Skin of body (tissue), 2 donors: Measurements from ENCODE around the gene TMOD4. TPM values are rescaled to one million over a fixed set of nuclear protein-coding genes. Genes with fewer than 3 reads are reported as not detected.
A peak's percentile ranks its signal among the peaks of the same experiment; 100 is the strongest.

Experiments
- DNase-seq: peaks from one replicate; lab custom pipeline; 2025; lab: John Stamatoyannopoulos, UW
- total RNA-seq: library from RNA; depleted of rRNA; stranded (reverse); fragments of >200 nt; gene quantifications from one replicate; pipeline ENCODE4 v1.2.3, GENCODE V29; 2014

TMOD4 gene
- total RNA-seq, 1 donor from 2014 or later = 8.0 TPM

DNA sequence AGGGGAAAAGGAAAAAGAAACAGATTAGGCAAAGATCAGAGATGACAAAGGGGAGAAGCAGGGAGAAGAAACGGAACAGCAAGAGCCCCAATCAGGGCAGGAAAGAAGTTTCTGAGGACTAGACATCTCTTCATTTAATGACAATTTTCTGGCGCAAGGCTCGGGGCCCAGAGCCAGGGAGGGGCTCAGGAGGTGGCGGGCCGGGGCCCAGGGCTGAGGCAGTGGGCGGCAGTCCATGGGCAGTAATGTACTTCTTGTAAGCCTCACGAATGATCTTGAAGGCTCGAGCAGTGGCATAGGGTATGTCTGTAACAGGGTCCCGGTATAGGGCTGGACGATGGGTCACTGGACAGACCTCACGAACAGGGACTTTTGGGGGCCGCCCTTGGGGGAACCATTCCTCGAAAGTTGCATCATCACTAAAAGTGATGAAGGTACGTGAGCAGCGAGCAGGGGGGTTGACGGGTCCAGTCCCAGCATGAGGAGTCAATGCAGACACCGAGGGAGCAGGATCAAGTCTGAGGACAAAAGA lies 799 bp upstream of the TMOD4 start:
- no peak for DNase-seq

DNA sequence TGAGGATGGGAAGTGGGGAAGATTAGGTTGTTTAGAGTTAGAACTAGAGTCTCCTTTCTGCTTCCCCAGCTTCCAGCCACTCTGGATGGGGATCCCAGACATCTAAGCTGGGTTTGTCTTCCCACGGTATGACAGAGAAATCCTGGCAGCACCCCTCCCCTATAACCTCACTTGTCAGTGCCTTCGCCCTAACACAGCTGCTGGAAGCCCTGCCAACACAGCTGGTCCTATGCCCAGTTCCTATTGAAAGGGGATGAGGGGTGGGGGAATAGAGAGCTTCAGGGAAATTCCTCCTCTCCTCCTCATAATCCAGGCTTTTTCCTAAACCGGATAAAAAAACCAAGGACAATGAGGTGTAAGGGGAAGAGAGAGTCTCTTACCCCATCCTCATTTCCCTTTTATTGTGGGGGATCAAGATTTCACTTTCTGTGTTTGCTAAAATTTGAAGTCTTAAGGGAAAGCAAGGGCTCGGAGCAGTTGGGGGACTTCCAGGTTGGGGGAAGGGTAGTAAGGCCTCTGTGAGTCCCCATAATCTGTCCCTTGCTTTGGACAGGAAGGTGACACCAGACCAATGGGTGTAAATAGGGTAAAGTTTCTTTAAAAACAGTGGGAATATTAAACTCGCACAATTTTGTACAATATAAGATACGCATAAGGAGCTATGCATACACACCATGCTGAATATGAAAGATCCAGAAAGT lies 590 bp downstream of the TMOD4 start:
- no peak for DNase-seq

DNA sequence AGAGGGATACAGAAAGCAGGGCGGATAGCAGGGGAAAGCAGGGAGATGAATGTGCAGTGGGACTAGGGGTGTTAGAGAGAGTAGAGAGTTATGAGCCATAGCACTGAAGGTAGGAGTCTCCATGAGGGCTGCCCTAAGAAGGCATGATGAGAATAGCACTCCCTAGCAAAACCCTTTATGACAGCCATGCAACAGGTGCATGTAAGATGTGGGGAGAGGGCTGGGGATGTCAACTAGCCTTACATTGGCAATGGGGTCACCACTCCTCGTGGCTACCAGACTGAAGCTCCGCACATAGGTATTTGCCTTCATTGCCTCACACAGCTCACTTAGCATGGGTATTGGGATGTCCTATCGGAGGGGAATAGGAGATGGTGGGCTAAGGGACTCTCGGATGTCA lies 4.6 kb downstream of the TMOD4 start:
- no peak for DNase-seq

DNA sequence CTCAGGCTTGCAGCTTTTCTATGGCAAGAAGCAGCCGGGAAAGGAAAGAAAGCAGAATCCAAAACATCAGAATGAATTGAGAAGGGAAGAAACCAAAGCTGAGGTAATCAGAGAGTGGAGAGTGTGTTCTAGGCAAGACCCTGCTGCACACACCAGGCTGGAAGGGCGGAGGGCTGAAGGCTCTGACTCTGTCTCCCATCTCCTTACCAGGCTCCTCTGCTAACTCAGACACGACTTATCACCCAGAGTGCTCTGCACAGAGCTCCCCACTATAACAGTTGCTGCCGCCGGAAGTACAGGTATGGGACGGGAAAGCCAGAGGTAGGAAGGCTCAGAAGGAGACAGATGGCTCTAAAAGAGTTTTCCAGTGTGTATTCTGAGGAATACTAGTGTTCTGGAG lies 8.7 kb downstream of the TMOD4 start:
- no peak for DNase-seq

DNA sequence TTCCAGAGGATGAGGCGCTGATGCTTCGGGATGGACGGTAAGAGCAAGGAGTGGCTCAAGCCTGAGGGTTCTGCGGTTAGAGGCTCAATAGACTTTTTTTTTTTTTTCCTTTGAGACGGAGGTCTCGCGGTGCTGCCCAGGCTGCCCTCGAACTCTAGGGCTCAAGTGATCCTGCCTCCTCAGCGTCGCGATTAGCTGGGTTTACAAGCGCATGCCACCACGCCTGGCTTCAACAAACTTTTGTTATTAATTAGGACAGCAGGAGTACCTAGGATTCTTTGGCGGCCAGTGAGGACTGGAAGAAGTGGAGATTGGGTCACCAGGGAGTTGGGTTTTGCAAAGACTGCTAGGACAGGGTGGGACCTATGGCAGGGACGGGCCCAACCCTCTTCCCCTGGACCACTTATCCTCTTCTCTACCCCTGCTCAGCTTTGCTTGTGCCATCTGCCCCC lies 9.2 kb downstream of the TMOD4 start:
- DNase-seq = no peak

DNA sequence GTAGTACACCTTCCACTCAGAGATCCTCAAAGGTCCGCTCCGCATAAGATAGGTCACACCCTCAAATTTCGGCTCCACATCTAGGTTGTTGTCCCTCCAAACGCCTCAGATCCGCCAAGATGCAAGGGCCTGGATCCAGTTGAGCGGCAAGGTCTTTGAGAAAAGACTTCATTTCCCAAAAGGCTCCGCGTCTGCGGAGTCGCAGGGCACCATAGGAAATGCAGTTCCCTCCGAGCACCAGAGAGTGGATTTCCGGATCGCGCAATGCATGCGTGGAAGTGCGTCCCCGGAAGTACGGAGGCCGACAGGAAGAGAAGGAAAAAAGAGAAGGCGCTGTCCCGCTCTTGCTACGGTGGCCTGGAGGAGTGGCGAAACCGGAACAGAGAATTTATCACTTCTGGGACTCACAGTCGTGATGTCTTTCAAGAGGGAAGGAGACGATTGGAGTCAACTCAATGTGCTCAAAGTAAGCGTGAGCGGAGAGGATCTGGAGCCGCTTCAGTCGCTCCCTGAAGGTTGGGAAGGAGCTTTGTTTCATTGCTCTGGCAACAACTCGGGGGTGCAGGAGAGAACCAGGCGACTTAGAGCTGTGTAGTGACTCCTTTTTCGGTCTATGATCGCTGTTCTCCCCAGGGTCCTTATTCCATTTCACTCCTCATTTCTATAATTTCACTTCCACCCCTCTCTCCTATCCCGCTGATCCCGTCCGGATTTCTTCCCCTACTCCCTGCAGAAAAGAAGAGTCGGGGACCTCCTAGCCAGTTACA lies 9.9 kb downstream of the TMOD4 start, which contains the start of the genes LYSMD1 and SCNM1:
LYSMD1 (minus strand) TSS at position 165 of the 767 bp plus-strand sequence. CDS start 644 bp downstream, outside the sequence.
SCNM1 (plus strand) TSS at position 407 of the 767 bp plus-strand sequence; CDS start at position 416, 9 bp downstream.
- DNase-seq = peak; percentile 99

DNA sequence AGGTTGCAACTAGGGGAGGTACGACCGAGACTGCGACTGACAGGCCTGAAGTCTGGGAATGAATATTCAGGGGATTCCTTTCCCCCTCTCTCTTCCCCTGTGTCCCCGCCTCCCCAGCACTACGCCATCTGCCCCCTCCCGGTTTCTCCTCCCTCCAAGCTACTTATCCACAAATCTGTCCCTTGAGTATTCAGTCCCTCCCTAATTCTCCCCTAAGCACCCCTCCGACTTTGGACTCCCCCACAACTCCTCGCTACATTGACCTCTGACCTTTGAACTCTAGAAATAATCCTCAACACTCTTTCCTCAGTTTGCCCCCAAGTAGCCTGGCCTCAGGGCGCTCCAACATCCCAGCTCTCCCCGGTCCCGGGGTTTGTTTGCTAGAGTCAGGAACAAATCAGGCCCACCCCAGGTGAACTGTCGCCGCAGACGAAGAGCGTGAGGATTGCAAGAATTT lies 10.5 kb downstream of the TMOD4 start:
- DNase-seq = peak; percentile 91

DNA sequence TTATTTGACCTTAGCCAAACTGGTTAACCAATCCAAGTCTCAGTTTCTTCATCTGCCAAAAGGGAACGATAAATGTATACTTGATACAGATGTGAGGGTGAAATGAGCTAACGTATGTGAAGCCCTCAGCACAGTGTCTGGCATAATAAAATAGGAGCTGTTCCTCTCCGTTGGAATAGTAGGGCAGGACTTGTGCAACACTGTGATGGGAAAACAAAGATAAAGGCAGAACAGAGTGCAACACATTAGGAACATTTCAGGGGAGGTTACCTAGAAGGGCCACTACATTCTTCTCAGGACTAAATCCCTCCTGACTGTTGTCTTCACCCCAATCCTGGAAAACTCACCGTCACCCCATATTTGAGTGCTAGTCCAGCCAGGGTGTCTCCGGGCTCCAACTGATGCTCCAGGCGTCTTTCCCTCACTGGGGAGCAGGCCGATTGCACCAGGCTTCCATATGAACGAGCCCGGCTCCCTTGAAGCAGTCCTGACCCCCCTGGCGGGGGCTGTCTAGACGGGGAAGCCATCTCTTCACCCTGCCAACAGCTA lies 11.0 kb downstream of the TMOD4 start:
- DNase-seq = no peak

DNA sequence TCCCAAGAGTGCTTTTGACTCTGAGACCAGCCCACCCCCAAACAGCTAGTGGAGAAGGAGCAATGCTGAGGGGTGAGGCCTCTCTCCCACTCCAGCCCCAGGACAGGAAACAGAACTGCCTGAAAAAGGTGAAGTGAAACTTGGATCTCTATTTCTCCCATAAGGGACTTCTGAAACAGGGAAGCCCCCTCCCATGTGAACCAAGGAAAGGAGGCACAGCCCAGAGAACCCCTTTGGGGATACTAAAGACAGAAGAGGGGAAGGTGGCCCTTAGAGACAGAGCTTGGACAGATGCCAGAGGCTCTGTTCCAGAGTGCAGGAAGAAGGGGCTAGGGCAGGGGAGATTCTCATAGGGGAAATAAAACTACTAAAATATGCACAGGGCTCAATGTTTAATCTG lies 16.4 kb downstream of the TMOD4 start:
- no peak for DNase-seq

DNA sequence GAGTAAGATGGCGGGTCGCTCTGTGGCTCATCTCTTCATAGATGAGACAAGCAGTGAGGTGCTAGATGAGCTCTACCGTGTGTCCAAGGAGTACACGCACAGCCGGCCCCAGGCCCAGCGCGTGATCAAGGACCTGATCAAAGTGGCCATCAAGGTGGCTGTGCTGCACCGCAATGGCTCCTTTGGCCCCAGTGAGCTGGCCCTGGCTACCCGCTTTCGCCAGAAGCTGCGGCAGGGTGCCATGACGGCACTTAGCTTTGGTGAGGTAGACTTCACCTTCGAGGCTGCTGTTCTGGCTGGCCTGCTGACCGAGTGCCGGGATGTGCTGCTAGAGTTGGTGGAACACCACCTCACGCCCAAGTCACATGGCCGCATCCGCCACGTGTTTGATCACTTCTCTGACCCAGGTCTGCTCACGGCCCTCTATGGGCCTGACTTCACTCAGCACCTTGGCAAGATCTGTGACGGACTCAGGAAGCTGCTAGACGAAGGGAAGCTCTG lies 17.0 kb downstream of the TMOD4 start:
- no peak for DNase-seq

DNA sequence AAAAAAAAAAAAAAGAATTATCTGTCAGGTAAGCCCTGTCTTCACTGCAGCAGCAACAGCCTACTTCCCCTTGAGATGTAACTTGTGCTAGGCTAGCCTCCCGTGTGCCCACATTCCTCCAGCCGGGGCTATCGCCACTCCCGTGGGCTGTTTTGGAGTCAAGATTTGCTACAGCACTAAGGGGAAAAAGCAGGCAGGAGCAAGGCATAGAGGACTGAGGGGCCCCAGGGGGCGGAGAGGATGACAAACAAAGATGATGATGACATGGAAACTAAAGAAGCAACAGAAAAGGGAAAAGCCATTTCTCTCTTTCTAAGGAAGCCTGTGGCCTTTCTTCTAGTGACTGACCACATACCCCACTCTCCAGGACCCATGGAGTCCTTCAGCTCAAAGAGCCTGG lies 17.5 kb downstream of the TMOD4 start:
- no peak for DNase-seq

DNA sequence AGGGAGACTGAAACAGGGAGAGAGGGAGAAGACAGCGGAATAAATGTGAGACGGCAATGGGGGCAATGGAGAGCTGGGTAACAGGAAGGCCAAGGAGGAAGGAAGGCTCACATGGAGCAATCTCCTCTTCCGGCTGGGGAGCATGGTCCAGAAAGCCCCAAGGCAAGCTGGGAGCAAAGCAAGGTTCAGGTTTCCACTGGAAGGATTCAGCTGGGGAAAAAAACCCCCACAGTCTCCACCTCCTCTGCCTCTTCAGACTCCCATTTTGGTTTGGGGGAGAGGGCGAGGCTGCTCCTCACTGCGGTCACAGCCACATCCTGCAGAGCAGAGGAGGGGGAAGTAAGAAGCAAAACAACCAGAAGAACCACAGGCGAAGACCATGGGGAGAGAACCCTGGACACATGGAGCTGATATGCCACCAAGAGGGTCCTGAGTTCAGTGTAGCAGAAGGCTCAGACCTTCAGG lies 18.7 kb downstream of the TMOD4 start:
- DNase-seq = no peak

DNA sequence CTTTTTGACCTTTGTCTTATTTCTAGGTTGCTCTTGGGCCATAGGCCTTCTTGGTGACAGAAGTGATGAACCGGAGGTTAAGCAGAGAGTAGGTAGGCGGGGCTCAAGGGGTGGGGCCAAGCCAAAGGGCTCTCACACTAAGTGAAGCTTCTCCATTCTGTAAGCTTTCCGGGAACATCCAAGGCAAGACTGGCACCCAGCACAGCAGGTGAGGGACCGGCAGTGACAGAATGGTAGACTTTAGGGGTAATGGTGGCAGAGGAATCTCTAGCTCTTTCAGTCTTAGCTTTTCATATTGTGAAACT lies 19.3 kb downstream of the TMOD4 start, which contains the start of gene TNFAIP8L2:
TNFAIP8L2 (plus strand) TSS at position 135 of the 305 bp plus-strand sequence. CDS start 2,049 bp downstream, outside the sequence.
- no peak for DNase-seq

DNA sequence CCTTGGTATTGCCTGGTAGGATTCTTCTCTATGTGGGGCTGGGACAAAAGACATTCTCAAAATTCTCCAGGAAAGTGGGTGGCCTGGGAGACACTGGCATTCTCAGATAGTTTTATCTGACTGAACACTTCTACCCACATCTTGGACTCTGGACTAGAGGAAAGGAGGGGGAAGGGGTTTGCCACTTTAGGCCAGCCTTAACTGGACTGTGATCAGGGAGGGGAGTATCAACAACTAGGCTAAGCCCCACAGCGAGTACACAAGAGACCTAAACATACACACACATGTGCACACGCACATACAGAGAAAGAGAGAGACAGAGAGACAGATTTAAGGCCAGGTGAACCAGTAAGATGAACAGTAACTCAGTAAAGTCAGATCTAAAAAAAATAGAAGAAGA lies 28.1 kb downstream of the TMOD4 start:
- DNase-seq = no peak

DNA sequence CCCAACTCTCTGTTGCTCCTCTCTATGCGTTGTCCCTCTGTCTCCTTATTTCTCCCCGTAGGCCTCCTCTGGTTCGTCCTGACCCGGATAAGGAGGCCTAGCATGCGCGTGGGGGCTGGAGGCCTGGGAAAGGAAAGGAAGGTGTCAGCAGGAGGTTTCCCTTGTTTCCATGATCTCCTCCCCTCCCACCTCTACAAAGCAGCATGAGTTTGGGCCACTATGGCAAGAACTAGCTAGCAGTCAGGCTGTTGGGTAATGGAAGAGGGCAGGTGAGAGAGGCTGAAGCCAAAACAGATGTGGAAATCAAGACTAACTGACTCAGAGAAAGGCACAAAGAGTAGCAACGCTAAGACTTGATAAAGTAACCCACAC lies 28.7 kb downstream of the TMOD4 start:
- DNase-seq = no peak

DNA sequence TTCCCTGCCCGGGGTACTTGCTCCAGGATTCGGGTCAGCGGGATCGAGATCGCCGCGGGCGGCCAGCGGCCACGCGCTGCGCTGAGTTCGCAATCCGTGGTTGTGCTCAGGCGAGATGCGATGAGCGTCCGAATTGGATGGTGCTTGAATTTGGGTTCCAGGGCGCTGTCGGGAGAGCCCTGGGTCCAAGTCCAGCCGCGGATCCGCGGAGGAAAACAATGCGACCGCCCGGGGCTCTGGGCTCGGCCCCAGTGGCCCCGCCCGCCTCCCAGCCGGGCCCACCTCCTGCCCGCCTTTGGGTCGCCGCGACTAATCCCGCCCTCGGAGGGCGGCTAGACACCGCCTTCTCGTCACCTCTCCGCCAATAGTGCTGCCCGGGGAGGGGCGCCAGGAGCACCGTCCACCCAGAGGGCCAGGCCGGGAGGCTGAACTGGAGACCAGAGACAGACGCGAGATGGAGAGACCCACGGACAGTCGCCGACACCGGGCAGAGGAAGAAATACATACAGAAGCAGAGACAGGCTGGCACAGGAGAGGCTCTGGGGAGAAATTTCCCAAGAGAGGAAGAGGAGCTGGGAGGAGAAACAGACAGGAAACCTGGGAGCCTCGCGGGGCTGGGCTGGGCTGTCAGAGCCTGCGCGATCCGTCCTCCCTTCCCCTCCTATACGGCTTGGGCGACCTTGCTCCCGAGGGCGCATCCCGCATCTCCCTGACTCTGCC lies 29.2 kb downstream of the TMOD4 start, which contains the start of gene SEMA6C:
SEMA6C (minus strand) TSS at position 220 of the 720 bp plus-strand sequence. CDS start 4,010 bp downstream, outside the sequence.
- DNase-seq = peak; percentile 89

DNA sequence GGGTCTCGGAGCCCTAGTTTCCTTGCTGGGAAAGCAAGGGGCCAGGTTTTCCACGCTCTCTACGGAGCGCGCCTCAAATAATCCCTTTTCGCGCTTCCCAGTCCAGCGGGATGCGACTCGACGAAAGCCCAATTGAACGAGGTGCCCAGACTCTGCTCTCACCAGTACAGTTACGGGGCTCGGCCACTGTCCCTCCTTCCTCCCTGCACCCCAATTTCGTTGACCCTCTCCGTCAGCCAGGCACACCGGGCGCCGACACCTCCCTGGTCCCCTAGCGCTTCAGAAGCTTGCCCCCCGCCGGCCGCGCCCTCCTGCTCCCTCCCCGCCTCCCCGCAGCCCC lies 29.7 kb downstream of the TMOD4 start:
- no peak for DNase-seq

DNA sequence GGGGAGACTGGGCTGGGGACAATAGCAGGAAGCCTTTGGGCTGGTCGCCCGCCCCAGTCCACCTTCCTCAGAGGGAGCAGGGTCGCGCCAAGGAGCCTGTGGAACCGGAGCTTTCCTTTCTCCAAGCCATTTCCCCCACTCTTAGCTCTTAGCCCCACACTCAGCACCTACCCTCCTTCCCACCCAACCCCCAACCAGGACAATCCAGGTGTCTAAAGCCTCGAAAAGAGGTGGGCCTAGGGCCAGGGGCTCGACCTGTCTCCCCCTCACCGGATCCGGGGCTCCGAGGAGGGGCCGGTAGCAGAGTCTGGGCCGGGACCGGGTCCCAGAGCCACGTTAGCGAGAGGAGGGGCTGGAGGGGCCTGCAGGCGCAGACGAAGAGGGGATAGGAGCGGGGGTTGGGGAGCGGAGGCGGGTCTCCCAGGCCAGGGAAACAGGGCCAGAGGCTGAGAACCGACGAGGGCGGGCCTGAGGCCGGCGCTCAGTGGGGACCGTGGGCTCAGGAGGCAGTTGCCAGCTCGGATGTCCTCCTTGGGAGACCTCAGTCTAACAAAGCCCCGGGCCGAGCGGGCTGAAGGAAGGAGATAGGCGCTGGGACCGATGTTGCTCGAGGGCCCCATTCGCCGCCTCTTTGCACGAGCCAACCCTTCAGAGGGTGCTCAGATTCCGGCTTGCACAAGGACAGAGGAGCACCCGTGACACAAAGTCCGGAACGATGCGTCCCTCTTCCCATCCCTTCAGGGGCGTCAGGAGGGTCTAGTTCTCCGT lies 30.3 kb downstream of the TMOD4 start:
- no peak for DNase-seq

DNA sequence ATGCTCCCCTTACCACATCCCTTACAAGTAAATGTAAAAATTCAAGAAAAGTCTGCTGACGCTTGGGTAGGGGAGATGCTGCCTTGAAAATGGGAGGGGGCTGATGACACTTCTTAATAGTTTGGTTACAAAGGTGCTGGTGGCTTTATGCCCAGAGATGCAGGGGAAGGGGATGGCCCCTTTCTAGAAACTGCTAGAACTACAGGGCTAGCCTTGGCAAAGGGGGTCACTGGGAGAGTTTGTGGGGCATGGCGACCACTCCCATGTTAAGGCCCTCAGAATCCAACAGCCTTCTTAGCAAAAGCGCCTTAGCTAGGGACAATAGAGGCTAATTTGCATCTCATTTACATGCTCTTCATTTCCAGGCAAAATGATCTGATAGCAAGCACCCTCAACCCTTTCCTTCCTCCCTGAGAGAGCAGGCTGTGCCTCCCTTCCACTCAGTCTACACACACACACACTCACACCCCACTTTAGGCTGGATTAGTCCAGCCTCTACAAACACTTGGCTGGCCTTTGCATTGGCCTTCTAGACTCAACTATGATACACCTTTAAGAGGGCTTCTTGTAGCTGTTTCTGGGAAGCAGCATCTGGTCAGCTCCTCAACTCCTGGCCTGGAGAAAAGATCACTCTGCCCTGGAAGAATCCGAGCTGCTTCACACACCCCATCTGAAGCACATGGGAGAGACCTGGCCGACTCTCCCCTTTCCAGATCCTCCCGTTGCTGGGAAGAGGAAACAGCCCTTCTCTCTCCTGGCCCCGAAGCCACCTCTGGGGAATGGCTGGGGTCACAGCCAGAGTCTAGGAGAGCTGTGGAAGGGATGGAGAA lies 31.1 kb downstream of the TMOD4 start:
- DNase-seq = peak; percentile 17
